NCI-H187 treated with DMSO at 0.1 percent for 48 hours (cell line): ENCODE data around the gene TMEM109.

Experiments used
- DNase-seq: peaks from one replicate; lab custom pipeline; 2025; lab: John Stamatoyannopoulos, UW

Gene TMEM109

GRCh38 chr11:60942219-60942618 lies 28.3 kb downstream of the TMEM109 start:
- DNase-seq: no peak

DNA sequence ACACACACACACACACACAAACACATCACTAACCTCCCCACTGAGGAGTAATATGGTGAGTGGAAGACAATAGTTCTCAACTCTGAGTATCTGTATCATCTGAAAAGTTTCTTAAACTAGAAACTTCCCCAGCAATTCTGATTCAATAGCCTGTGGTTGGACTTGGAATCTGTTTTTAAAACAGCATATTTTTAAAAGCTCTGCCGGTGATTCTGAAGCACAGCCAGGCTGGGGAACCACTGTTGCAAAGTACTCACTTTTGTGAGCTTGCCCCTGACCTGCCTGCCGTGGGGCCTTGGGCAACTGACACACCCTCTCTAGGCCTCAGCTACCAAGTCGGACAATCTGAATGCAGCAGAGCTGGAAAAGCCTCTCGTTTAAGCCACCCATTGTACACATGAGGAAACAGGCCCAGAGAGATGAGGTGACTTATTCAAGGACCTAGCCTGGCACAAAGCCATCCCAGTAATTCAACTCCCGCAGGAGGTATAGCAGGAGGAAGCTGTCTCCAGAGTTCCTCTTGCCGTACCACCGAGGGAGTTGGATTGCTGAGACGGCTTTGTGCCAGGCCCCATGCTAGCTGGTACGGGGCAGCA lies 29.1 kb downstream of the TMEM109 start:
- DNase-seq: peak; percentile 18

- no peak for DNase-seq
Observed at GRCh38 chr11:60944490-60945294, 30.7 kb downstream of the TMEM109 start.

DNA sequence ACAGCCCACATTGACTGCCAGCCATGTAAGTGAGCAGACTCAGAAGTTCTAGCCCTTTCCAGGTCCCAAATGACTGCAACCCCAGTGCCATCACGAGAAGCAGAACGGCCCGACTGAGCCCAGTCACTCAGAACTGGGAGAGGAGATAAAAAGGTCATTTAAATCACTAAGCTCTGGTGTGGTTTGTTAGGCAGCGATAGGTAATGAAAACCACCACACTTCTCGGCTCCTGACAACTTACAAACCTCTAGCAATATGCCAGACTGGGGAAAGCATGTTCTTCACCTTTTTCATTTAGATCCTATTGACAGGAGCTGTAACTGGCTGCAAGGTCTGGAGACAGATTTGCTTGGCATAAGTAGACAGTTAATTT lies 31.3 kb downstream of the TMEM109 start:
- no peak for DNase-seq

DNA sequence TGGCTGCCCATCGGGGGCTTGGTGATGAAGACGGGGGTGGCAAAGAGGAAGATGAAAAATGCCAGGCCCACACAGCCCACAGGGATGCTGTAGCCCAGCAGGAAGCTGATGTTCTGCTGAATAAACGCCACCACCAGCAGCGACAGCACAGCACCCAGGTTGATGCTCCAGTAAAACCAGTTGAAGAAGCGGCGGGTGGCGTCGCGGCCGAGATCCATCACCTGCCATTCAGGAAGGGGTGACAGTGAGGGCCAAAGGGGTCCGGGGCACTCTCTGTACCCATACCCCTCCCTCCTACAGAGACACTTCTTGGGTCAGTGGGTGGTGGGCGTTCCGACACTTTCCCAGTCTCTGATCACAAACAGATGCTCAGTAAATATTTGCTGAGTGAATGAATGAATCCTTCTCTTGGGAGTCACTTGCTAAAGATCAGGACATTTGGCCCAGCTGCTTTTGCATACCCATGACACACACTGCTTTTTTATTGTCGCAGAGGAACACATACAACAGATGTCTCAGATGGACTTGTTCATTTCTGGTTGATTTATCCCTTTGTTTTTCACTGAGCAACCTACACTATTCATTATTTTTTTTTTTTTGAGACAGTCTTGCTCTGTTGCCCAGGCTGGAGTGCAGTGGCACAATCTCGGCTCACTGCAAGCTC lies 32.8 kb downstream of the TMEM109 start:
- no peak for DNase-seq

- DNase-seq: no peak
Observed at GRCh38 chr11:60947700-60948099, 33.7 kb downstream of the TMEM109 start.

DNA sequence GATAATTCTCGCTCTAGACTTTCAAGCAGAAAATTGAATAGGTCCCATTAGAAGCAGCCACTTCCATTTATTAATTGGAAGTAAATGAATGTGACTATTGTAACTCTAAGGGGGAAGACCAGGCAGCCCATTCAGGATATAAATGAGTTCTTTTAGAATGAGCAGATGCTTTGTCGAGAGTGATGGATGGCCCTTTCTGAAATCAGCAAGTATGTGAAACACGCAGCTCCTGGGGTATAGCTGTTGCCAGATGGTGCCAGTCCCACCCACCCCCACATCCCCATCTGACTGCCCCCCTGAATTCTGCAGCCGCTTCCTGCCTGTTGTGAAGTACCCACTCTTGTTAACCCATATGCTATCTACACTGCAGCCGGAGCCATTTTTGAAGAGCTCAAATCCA lies 34.3 kb downstream of the TMEM109 start:
- DNase-seq: no peak

GRCh38 chr11:60950024-60950423 lies 36.1 kb downstream of the TMEM109 start:
- no peak for DNase-seq

- DNase-seq: no peak
Observed at GRCh38 chr11:60950933-60951605, 37.1 kb downstream of the TMEM109 start.

DNA sequence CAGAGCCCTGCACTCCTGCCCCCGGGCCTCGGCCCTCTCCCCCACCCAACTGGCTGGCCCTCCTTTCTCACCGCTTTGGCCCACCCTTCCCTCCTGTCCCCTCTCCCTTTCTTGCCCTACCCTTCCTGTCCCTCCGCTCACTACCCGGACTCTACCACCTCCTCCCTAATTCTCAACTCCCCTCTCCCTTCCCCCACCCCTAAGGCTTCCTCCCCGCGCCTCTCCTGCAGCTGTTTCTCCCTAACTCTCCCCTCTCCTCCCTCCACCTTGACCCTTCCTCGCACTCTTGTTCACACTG lies 37.6 kb downstream of the TMEM109 start:
- DNase-seq: no peak

DNA sequence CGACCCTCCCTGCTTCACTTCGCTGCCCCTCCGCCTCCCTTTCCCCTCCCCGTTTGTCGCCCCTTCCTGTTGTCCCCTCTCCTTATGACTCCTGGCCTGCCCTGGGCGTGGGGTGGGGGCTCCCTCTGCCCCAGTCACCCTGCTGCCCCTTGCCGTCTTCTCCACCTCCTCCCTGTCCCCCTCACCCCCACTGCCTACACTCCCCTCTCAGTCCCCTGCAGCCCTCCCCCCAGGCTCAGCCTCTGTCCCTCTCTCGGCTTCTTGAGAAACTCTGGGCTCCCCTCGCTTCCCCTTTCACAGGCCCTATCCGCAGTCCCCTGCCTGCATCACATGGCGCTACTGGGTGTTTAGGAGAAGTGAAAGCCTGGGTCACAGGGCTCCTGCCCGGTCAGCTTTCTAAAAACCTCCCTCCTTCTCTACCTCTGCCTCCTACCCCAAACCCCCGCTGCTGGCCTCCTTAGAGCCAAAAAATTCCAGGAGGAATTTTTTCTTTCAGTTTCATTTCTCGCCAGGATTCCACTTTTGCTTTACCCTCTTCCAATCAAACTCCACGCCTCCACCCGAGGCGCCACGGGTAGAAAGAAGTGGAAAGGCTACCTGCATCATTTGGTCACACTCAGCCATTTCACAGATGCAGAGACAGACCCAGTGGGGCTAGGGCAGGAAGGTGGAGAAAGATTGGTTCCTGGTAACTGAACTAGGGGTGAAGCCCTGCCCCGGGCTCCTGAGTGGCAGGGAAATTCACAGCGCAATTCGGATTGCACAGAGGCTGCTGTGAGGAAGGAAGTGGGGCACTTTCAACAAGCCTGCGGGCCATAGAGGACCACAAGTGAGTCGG lies 38.2 kb downstream of the TMEM109 start, which contains the start of gene SLC15A3:
SLC15A3 (minus strand) TSS at position 273 of the 838 bp plus-strand sequence. CDS start 625 bp downstream, outside the sequence.
- no peak for DNase-seq

GRCh38 chr11:60952742-60953170 lies 38.8 kb downstream of the TMEM109 start:
- DNase-seq: no peak

GRCh38 chr11:60953781-60954180 lies 39.8 kb downstream of the TMEM109 start:
- no peak for DNase-seq

DNA sequence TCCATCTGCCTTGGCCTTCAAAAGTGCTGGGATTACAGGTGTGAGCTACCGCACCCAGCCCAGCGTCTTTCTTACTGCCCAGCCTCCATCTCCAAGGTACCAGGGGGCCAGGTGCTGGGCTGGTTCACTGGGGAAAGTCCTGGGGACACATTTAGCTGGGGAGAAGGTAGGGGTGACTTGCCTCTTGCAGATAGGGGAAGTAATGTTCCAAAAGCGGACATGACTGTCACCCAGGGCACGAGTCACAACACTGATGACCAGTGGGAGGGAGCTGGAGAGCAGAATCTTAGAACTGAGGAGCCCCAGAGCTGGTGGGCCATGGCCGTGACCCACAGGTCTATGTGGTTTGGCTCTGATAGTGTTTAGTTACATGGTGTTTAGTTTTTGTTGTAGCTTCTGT lies 40.5 kb downstream of the TMEM109 start:
- DNase-seq: no peak

GRCh38 chr11:60955571-60955970 lies 41.6 kb downstream of the TMEM109 start:
- peak; percentile 34 for DNase-seq

DNA sequence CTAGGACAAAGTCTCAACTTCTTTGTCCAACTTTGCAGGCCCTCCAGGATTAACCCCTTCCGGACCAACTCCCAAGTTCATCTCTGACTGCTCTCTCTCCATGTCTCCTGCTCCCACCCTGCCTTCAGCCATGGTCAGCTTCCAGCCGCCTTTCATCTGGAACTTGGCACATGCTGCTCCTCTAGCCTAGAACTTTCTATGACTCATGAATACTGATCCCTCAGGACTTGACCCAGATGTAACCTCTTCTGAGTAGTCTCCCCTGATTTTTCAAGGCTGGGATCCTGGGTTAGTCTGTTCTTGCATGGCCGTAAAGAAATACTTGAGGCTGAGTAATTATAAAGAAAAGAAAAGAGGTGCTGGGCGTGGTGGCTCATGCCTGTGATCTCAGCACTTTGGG lies 43.2 kb downstream of the TMEM109 start:
- DNase-seq: no peak

DNA sequence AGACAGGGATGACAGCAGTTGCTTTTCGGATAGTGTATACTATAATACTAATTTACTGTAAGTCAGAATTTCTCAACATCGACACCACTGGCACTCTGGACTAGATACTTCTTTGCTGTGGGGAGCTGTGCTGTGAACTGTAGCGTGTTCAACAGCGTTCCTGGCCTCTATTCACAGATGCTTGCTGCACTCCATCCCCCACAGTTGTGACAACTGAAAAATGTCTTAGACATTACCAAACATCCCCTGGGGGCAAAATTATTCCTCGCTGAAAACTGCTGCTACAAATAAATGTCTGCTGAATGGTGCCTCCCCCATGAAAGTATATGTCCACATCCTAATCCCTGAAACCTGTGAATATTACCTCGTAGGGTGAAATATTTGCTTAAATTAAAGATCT lies 45.5 kb downstream of the TMEM109 start:
- DNase-seq: no peak

GRCh38 chr11:60960405-60960804 lies 46.4 kb downstream of the TMEM109 start:
- no peak for DNase-seq

- no peak for DNase-seq
Observed at GRCh38 chr11:60964801-60965200, 50.8 kb downstream of the TMEM109 start.

DNA sequence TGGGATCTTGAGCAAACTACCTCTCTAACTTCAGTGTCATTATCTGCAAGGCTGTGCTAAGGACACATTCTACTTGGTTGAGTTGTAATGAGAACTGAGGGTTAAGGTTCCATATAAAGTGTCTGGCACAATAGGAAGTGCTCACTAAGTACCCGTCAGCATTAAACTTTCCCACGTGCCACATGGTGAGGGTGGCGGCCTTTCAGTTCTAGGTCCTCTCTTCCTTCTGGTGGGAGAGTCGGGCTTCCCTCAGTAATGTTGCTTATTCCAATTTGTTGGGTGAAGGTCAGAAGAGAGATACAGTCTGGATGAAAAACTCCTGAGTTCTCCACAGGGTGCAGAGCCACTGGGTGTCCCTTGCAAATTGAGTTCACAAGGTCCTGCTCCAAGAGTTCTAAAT lies 52.9 kb downstream of the TMEM109 start:
- no peak for DNase-seq

DNA sequence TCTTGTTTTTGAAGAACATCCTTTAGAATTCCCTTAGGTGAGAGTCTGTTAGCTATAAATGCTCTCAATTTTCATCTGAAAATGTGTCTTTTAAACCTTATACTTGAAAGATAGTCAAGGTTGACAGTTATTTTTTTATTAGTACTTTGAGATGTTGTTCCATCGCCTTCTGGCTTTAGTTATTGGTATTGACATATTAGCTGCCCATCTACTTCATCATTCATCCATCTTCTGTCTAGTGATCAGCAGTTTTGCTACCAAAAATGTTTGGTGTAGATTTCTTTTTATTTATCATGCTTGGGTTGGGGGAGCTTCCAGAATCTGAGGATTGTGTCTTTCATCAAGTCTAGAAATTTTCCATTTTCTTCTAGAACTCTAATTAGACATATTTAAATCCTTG lies 54.3 kb downstream of the TMEM109 start:
- no peak for DNase-seq

DNA sequence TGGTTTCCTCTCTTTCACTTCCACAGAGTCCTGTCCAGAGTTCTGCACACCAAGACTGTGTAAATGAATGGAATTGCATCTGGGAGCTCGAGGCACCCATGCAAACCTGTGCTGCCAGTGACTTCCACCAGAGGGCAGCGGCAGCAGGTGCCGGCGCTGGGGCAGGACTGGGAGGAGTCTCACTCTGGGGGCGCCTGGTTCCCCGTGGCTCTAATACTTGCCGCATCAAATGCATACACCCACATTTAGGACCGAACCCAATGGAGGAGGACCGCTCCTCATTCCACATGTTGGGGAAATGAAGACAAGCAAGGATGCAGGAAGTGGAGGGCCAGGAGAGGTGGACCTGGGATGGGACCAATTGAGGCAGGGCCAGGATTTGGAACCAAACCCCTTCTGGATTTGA lies 56.4 kb downstream of the TMEM109 start:
- DNase-seq: no peak
